Neural cell (in vitro differentiated cells): Measurements from ENCODE around the gene ZNF821. TPM values are rescaled to one million over a fixed set of nuclear protein-coding genes. Genes with fewer than 3 reads are reported as not detected.

Source experiments
- H2AFZ ChIP-seq: fragments of 200-600, 300-800 bp; sonication (generic), shearing (Covaris generic); 2 replicates; pipeline ENCODE4 v1.6.0; 2014; ENCODE audit warnings: low read depth, mild to moderate bottlenecking, antibody characterized with exemption, low read length, moderate library complexity
- H3F3A ChIP-seq: fragments of 200-600 bp; shearing (Covaris generic); 2 replicates; pipeline ENCODE4 v1.6.1; 2016; ENCODE audit warnings: mild to moderate bottlenecking, moderate library complexity, mixed read lengths, antibody characterized with exemption, low read length; ENCODE audit not compliant: insufficient read depth, poor library complexity, severe bottlenecking
- H3K27ac ChIP-seq: fragments of 200-600, 300-800 bp; sonication (generic), shearing (Covaris generic); 2 replicates; pipeline ENCODE4 v1.5.1; 2014; ENCODE audit warnings: mild to moderate bottlenecking, low read length, moderate library complexity
- H3K27me3 ChIP-seq: fragments of 300-800, 200-600 bp; sonication (generic), shearing (Covaris generic); 2 replicates; pipeline ENCODE4 v1.6.0; 2014; ENCODE audit warnings: mild to moderate bottlenecking, low read depth, low read length, moderate library complexity; ENCODE audit not compliant: insufficient read depth
- H3K36me3 ChIP-seq: fragments of 300-800, 200-600 bp; sonication (generic), shearing (Covaris generic); 2 replicates; pipeline ENCODE4 v1.5.1; 2014; ENCODE audit warnings: mild to moderate bottlenecking, antibody characterized with exemption, low read length, moderate library complexity; ENCODE audit not compliant: insufficient read depth
- H3K4me2 ChIP-seq: fragments of 300-800, 200-600 bp; sonication (generic), shearing (Covaris generic); 2 replicates; pipeline ENCODE4 v1.6.0; 2014; ENCODE audit warnings: mild to moderate bottlenecking, low read length
- H3K4me3 ChIP-seq: fragments of 300-800, 200-600 bp; sonication (generic), shearing (Covaris generic); 2 replicates; pipeline ENCODE4 v1.5.1; 2014; ENCODE audit warnings: mild to moderate bottlenecking, low read length, moderate library complexity
- H3K79me2 ChIP-seq: fragments of 200-600 bp; shearing (Covaris generic); replicated peaks from 2 replicates; pipeline ENCODE4 v1.6.0; 2014; ENCODE audit warnings: mild to moderate bottlenecking, low read length, moderate library complexity; ENCODE audit not compliant: insufficient read depth
- H3K9ac ChIP-seq: fragments of 300-800, 200-600 bp; sonication (generic), shearing (Covaris generic); 2 replicates; pipeline ENCODE4 v1.6.1; 2016; ENCODE audit warnings: mild to moderate bottlenecking, low read length, mixed read lengths
- H3K9me2 ChIP-seq: fragments of 200-600 bp; shearing (Covaris generic); 2 replicates; pipeline ENCODE4 v1.6.1; 2016; ENCODE audit warnings: mild to moderate bottlenecking, low read length, mixed read lengths; ENCODE audit not compliant: insufficient read depth
- H3K9me3 ChIP-seq: fragments of 200-600, 300-800 bp; sonication (generic), shearing (Covaris generic); 2 replicates; pipeline ENCODE4 v1.6.1; 2016; ENCODE audit warnings: mild to moderate bottlenecking, mixed run types, low read length, moderate library complexity, mixed read lengths
- H4K20me1 ChIP-seq: fragments of 200-600 bp; shearing (Covaris generic); 2 replicates; pipeline ENCODE4 v1.6.1; 2016; ENCODE audit warnings: mild to moderate bottlenecking, mixed run types; ENCODE audit not compliant: insufficient read depth
- CTCF ChIP-seq: fragments of 450-650 bp; IDR thresholded peaks from 2 replicates; pipeline ENCODE4 v1.5.1; 2014; ENCODE audit warnings: antibody characterized with exemption, mild to moderate bottlenecking, moderate library complexity; ENCODE audit not compliant: poor library complexity, severe bottlenecking
- EP300 ChIP-seq: fragments of 450-650 bp; conservative IDR thresholded peaks from 2 replicates; pipeline ENCODE4 v1.6.1; 2014; ENCODE audit warnings: antibody characterized with exemption, mild to moderate bottlenecking, moderate library complexity; ENCODE audit not compliant: poor library complexity, severe bottlenecking
- EZH2 ChIP-seq: fragments of 200-600, 300-800 bp; shearing (Covaris generic), sonication (generic); IDR thresholded peaks from 2 replicates; pipeline ENCODE4 v1.6.1; 2014; ENCODE audit warnings: antibody characterized with exemption, low read length, borderline replicate concordance, mild to moderate bottlenecking; ENCODE audit not compliant: insufficient read depth, poor library complexity, severe bottlenecking
- MXI1 ChIP-seq: fragments of 450-650 bp; conservative IDR thresholded peaks from 2 replicates; pipeline ENCODE4 v1.6.1; 2014; ENCODE audit warnings: antibody characterized with exemption, mild to moderate bottlenecking; ENCODE audit not compliant: poor library complexity, severe bottlenecking
- POLR2AphosphoS5 ChIP-seq: IDR thresholded peaks from 2 replicates; pipeline ENCODE4 v1.6.1; 2012
- RAD21 ChIP-seq: fragments of 450-650 bp; conservative IDR thresholded peaks from 2 replicates; pipeline ENCODE4 v1.6.1; 2014; ENCODE audit warnings: antibody characterized with exemption, mild to moderate bottlenecking, moderate library complexity
- REST ChIP-seq: IDR thresholded peaks from 2 replicates; pipeline ENCODE4 v1.6.1; 2012; ENCODE audit warnings: borderline replicate concordance
- SMC3 ChIP-seq: fragments of 450-650 bp; conservative IDR thresholded peaks from 2 replicates; pipeline ENCODE4 v1.6.1; 2014; ENCODE audit warnings: antibody characterized with exemption, mild to moderate bottlenecking, moderate library complexity; ENCODE audit not compliant: poor library complexity
- TAF1 ChIP-seq: IDR thresholded peaks from 2 replicates; pipeline ENCODE4 v1.6.1; 2012; ENCODE audit warnings: low read depth
- polyA plus RNA-seq: library from polyadenylated mRNA; depleted of rRNA; stranded (reverse); fragments of >200 nt; gene quantifications from 2 replicates; pipeline ENCODE4 v1.2.3, GENCODE V29; 2014

ZNF821 gene
- polyA plus RNA-seq, 1 donor from 2014 or later = 128 TPM

DNA sequence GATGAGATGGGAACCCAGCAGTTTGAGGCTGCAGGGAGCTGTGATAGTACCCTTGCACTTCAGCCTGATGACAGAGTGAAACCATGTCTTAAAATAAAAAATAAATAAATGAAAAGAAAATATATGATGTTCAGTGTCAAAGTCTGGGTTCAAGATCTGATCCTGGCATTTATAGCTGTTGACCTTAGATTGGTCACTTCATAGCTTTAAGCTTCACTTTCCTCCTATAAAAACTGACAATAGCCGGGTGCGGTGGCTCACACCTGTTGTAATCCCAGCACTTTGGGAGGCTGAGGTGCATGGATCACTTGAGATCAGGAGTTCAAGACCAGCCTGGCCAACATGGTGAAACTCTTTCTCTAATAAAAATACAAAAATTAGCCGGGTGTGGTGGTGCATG, 5.2 kb upstream of the ZNF821 start:
- TF ChIP-seq EP300 (no peak), SMC3 (no peak), MXI1 (no peak), POLR2AphosphoS5 (no peak)
- Histone ChIP-seq H3K9ac (no peak overlapping the region), H3F3A (no peaks in the 10 kb centered on the region), H3K79me2 (peaks cover 5% of the 10 kb centered on the region), H4K20me1 (no peaks in the 10 kb centered on the region), H3K4me3 (no peak overlapping the region), H3K27ac (no peak overlapping the region), H3K36me3 (no peaks in the 10 kb centered on the region), H3K27me3 (no peaks in the 10 kb centered on the region), H3K9me2 (no peaks in the 10 kb centered on the region), H2AFZ (no peak overlapping the region), H3K4me2 (no peak overlapping the region), H3K9me3 (no peaks in the 10 kb centered on the region)

- H3K9me2 ChIP-seq = no peaks in the 10 kb centered on the region
- H3K4me3 ChIP-seq = peak overlapping the region; percentile 81
- no peak overlapping the region for H3K4me2 ChIP-seq
- H3K79me2 ChIP-seq = peaks cover 35% of the 10 kb centered on the region
- no peak overlapping the region for H3K9ac ChIP-seq
- peaks cover 5% of the 10 kb centered on the region for H4K20me1 ChIP-seq
- H3F3A ChIP-seq = peaks cover 4% of the 10 kb centered on the region
- H2AFZ ChIP-seq = no peak overlapping the region
- peaks cover 5% of the 10 kb centered on the region for H3K36me3 ChIP-seq
- H3K27ac ChIP-seq = peak overlapping the region; percentile 99
- TF ChIP-seq TAF1 = no peak
- no peak for TF ChIP-seq EZH2
- no peak for TF ChIP-seq EP300
- TF ChIP-seq SMC3 = no peak
- TF ChIP-seq POLR2AphosphoS5 = no peak
- no peak for TF ChIP-seq CTCF
- no peak for TF ChIP-seq RAD21
- TF ChIP-seq REST = no peak
- TF ChIP-seq MXI1 = no peak
- no peaks in the 10 kb centered on the region for H3K27me3 ChIP-seq
- H3K9me3 ChIP-seq = no peaks in the 10 kb centered on the region
These were observed 1.3 kb upstream of the ZNF821 start for GRCh38 chr16:71885261-71885650.
